TTC549 (cell line): Measurements from ENCODE around the gene PSMB11.
A peak's percentile ranks its signal among the peaks of the same experiment; 100 is the strongest.
"Not testable (repeated sequence)": the region's sequence is repeated elsewhere in the genome, so short reads cannot be mapped to it uniquely, and the experiment has no call there.

ENCODE experiments used
- FAIRE-seq: peaks from 2 replicates; lab custom pipeline; 2012; peaks lifted over from hg19 to GRCh38; lab: Jason Lieb, UNC

PSMB11 gene

GRCh38 chr14:23042162-23042965 is at the start of gene PSMB11:
TSS of gene PSMB11 (plus strand) at chr14:23042212. CDS start at chr14:23042226, 14 bp downstream.
- FAIRE-seq = no peak

GRCh38 chr14:22993517-22993916 is 48.5 kb upstream of the PSMB11 start:
- no peak for FAIRE-seq

GRCh38 chr14:22994762-22995275 is 47.2 kb upstream of the PSMB11 start:
- no peak for FAIRE-seq

GRCh38 chr14:22995889-22996625 is 46.0 kb upstream of the PSMB11 start:
- FAIRE-seq = no peak

GRCh38 chr14:22996768-22997654 is 45.0 kb upstream of the PSMB11 start:
- FAIRE-seq = no peak

GRCh38 chr14:22997676-22998323 is 44.2 kb upstream of the PSMB11 start:
- FAIRE-seq = no peak

GRCh38 chr14:22998329-22999012 is 43.5 kb upstream of the PSMB11 start:
- no peak for FAIRE-seq

GRCh38 chr14:23000860-23001259 is 41.2 kb upstream of the PSMB11 start:
- no peak for FAIRE-seq

GRCh38 chr14:23002592-23002991 is 39.4 kb upstream of the PSMB11 start:
- FAIRE-seq = no peak

- FAIRE-seq = not testable (repeated sequence)
Observed at GRCh38 chr14:23004274-23004673, 37.7 kb upstream of the PSMB11 start.

GRCh38 chr14:23005451-23006187 is 36.4 kb upstream of the PSMB11 start:
- no peak for FAIRE-seq

- FAIRE-seq = no peak
Observed at GRCh38 chr14:23006188-23006534, 35.9 kb upstream of the PSMB11 start.

GRCh38 chr14:23006544-23007419 is 35.2 kb upstream of the PSMB11 start:
- peak; percentile 80 for FAIRE-seq

GRCh38 chr14:23008831-23009230 is 33.2 kb upstream of the PSMB11 start:
- FAIRE-seq = no peak

GRCh38 chr14:23009483-23009938 is 32.5 kb upstream of the PSMB11 start:
- FAIRE-seq = no peak

GRCh38 chr14:23009939-23010726 is 31.9 kb upstream of the PSMB11 start, which contains the start of gene C14orf93:
TSS of gene C14orf93 (minus strand) at chr14:23010143. CDS start at chr14:22999023, 11,120 bp downstream.
- FAIRE-seq = no peak

GRCh38 chr14:23013054-23013748 is 28.8 kb upstream of the PSMB11 start:
- FAIRE-seq = no peak

- not testable (repeated sequence) for FAIRE-seq
Observed at GRCh38 chr14:23013749-23014054, 28.3 kb upstream of the PSMB11 start.
